HepG2 (cell line): Measurements from ENCODE around the gene GPR55. TPM values are rescaled to one million over a fixed set of nuclear protein-coding genes. Genes with fewer than 3 reads are reported as not detected.

Experiments used
- ATAC-seq: fragments of 200-7000 bp; cut with Tn5 transposase; 3 replicates; pipeline ENCODE4 v1.9.1; 2020; ENCODE audit warnings: mild to moderate bottlenecking, moderate library complexity
- BruUV-seq: library from RNA; stranded (reverse); fragments of 400-500 nt; replicated peaks from 2 replicates; lab custom pipeline; 2021; lab: Mats Ljungman, UMichigan
- CTCF ChIA-PET: fragments of 300-600 bp; formaldehyde crosslinking; extraction: SDS; loops from one replicate; lab custom pipeline; 2021; ENCODE audit warnings: low total read pairs, inconsistent platforms, low intra/inter-chr PET ratio; lab: Yijun Ruan, JAX
- POLR2A ChIA-PET: fragments of 350-600 bp; sonication (Branson Sonifier 250); formaldehyde crosslinking; loops from one replicate; lab custom pipeline; 2020; ENCODE audit warnings: antibody characterized with exemption, inconsistent platforms; lab: Yijun Ruan, JAX
- DNase-seq: peaks from one replicate; pipeline ENCODE4 v3.0.0-alpha.2; 2015; ENCODE audit warnings: low spot score
- FAIRE-seq: peaks from 3 replicates; lab custom pipeline; 2011; peaks lifted over from hg19 to GRCh38; lab: Jason Lieb, UNC
- H2AFZ ChIP-seq: one replicate; pipeline ENCODE4 v1.6.1; 2011; ENCODE audit warnings: low read length, inconsistent platforms
- H3K27ac ChIP-seq: fragments of 300-600 bp; 3 replicates; pipeline ENCODE4 v1.8.0; 2011; ENCODE audit warnings: mixed run types, mild to moderate bottlenecking, mixed read lengths, low read length, inconsistent platforms; ENCODE audit not compliant: insufficient read depth; ENCODE audit errors: extremely low read length
- H3K27me3 ChIP-seq, 2 experiments: fragments of 200-600 bp in 1 of 2; 2 replicates in 1 of 2; 3 replicates in 1 of 2; pipeline versions ENCODE4 v1.6.0 to v1.8.0; 2011; ENCODE audit warnings: low read length in 2 of 2, mild to moderate bottlenecking in 2 of 2, moderate library complexity in 2 of 2, inconsistent platforms in 1 of 2; ENCODE audit not compliant: insufficient read depth in 2 of 2, control insufficient read depth in 1 of 2
- H3K36me3 ChIP-seq, 2 experiments: fragments of 200-600 bp in 1 of 2; replicated peaks in 1 of 2; 2 replicates in 1 of 2; 3 replicates in 1 of 2; pipeline versions ENCODE4 v1.5.1 to v1.8.0; 2011; ENCODE audit warnings: low read length in 2 of 2, inconsistent platforms in 1 of 2; ENCODE audit not compliant: insufficient read depth in 2 of 2, control insufficient read depth in 1 of 2
- H3K4me1 ChIP-seq: 2 replicates; pipeline ENCODE4 v1.5.1; 2012; ENCODE audit warnings: low read length, inconsistent platforms; ENCODE audit not compliant: insufficient read depth
- H3K4me2 ChIP-seq: 2 replicates; pipeline ENCODE4 v1.6.0; 2011; ENCODE audit warnings: low read depth, low read length, inconsistent platforms
- H3K4me3 ChIP-seq, 3 experiments: fragments of 200-600 bp in 1 of 3; sonication (generic), shearing (Covaris generic) in 1 of 3; replicated peaks in 1 of 3; 2 replicates each; pipeline ENCODE4 v1.5.1; 2011 to 2016; ENCODE audit warnings: low read length in 3 of 3, inconsistent platforms in 2 of 3, low read depth in 2 of 3, mild to moderate bottlenecking in 2 of 3, control low read depth in 1 of 3, mixed read lengths in 1 of 3; ENCODE audit not compliant: insufficient read depth in 1 of 3
- H3K79me2 ChIP-seq: one replicate; pipeline ENCODE4 v1.6.1; 2011; ENCODE audit warnings: low read length, inconsistent platforms; ENCODE audit not compliant: insufficient read depth
- H3K9ac ChIP-seq: 2 replicates; pipeline ENCODE4 v1.6.0; 2011; ENCODE audit warnings: mild to moderate bottlenecking, low read depth, low read length, inconsistent platforms; ENCODE audit not compliant: insufficient read depth
- H3K9me3 ChIP-seq: 2 replicates; pipeline ENCODE4 v1.5.1; 2012; ENCODE audit warnings: mild to moderate bottlenecking, low read length
- H4K20me1 ChIP-seq: 2 replicates; pipeline ENCODE4 v1.6.0; 2011; ENCODE audit warnings: inconsistent platforms, mild to moderate bottlenecking, low read length, moderate library complexity; ENCODE audit not compliant: insufficient read depth
- BHLHE40 ChIP-seq: IDR thresholded peaks from 2 replicates; pipeline ENCODE4 v1.6.1; 2011; ENCODE audit warnings: low read length, improper control_type of control experiment
- IKZF1 ChIP-seq: fragments of 450-650 bp; IDR thresholded peaks from 2 replicates; pipeline ENCODE4 v1.7.1; 2016
- SP140L ChIP-seq: sonication (generic); formaldehyde crosslinking; IDR thresholded peaks from 2 replicates; pipeline ENCODE4 v1.4.0; 2020; ENCODE audit warnings: missing genetic modification reagents, borderline replicate concordance
- SP5 ChIP-seq: IDR thresholded peaks from 2 replicates; pipeline ENCODE4 v1.6.1; 2016; ENCODE audit warnings: low read depth, borderline replicate concordance
- SYNCRIP ChIP-seq: fragments of 200-400 bp; formaldehyde crosslinking; IDR thresholded peaks from 2 replicates; pipeline ENCODE4 v1.6.1; 2018; ENCODE audit warnings: mild to moderate bottlenecking, low read depth, low read length; ENCODE audit not compliant: insufficient read depth
- WIZ ChIP-seq: sonication (generic); formaldehyde crosslinking; IDR thresholded peaks from 2 replicates; pipeline ENCODE4 v1.5.1; 2020; ENCODE audit warnings: mild to moderate bottlenecking, missing genetic modification reagents
- ZC3H4 ChIP-seq: sonication (generic); formaldehyde crosslinking; IDR thresholded peaks from 2 replicates; pipeline ENCODE4 v1.4.0; 2020; ENCODE audit warnings: missing genetic modification reagents, borderline replicate concordance
- ZMYM3 ChIP-seq: sonication (generic); formaldehyde crosslinking; IDR thresholded peaks from 2 replicates; pipeline ENCODE4 v1.5.1; 2020; ENCODE audit warnings: mild to moderate bottlenecking, missing genetic modification reagents
- ZNF562 ChIP-seq: sonication (generic); formaldehyde crosslinking; IDR thresholded peaks from 2 replicates; pipeline ENCODE4 v1.8.0; 2022; ENCODE audit warnings: missing genetic modification reagents, borderline replicate concordance
- ZNF629 ChIP-seq: sonication (generic); formaldehyde crosslinking; conservative IDR thresholded peaks from 2 replicates; pipeline ENCODE4 v1.5.0; 2020; ENCODE audit warnings: missing genetic modification reagents
- ZNF687 ChIP-seq: sonication (generic); formaldehyde crosslinking; IDR thresholded peaks from 2 replicates; pipeline ENCODE4 v1.5.1; 2020; ENCODE audit warnings: mild to moderate bottlenecking, missing genetic modification reagents, moderate library complexity
- ZSCAN29 ChIP-seq: sonication (generic); formaldehyde crosslinking; conservative IDR thresholded peaks from 2 replicates; pipeline ENCODE4 v1.4.0; 2020; ENCODE audit warnings: mild to moderate bottlenecking, missing genetic modification reagents
- WGBS: methylation state at CpG from one replicate; pipeline ENCODE4 v1.1.6; 2017; ENCODE audit warnings: low lambda C conversion rate; 5-methylcytosine and 5-hydroxymethylcytosine counted together
- in situ Hi-C: cut with HindIII; loops from 2 replicates; pipeline ENCODE4 v1.10.0; 2017; ENCODE audit warnings: low pct_unique_long_range_greater_than_20kb; ENCODE audit not compliant: extremely low pct_ligation_motif_present
- intact Hi-C: fragments of 100-400 bp; cut with micrococcal nuclease; formaldehyde crosslinking; loops from one replicate; pipeline ENCODE4 v1.10.0; 2022; ENCODE audit not compliant: unreplicated experiment
- polyA plus RNA-seq, 8 experiments: library from polyadenylated mRNA; depleted of rRNA in 3 of 8; stranded (reverse) in 7 of 8; unstranded in 1 of 8; fragments of >200 nt; fragmentation: Illumina TruSeq in 4 of 8; extraction: Trizol in 4 of 8; gene quantifications; 2 replicates each; pipeline versions ENCODE4 v1.2.1 to v1.2.3, GENCODE V29; 2011 to 2016; ENCODE audit warnings: low read depth in 4 of 8, missing spikeins in 1 of 8, mixed read lengths in 1 of 8; ENCODE audit not compliant: insufficient read depth in 1 of 8
- total RNA-seq, 5 experiments: library from RNA; depleted of rRNA; stranded (reverse); fragments of >200 nt; fragmentation: Illumina TruSeq; extraction: Trizol; gene quantifications; 2 replicates each; pipeline ENCODE4 v1.2.3, GENCODE V29; 2016; ENCODE audit warnings: low read depth in 1 of 5
- TF ChIP-seq, protein P1 (sequence below): fragments of 450-650 bp; IDR thresholded peaks from 2 replicates; pipeline ENCODE4 v1.6.1; 2016
- TF ChIP-seq, protein P2 (sequence below): sonication (generic); formaldehyde crosslinking; IDR thresholded peaks from 2 replicates; pipeline ENCODE4 v1.8.1; 2023; ENCODE audit warnings: mild to moderate bottlenecking, missing genetic modification reagents

The GPR55 gene
- total and polyA plus RNA-seq, 2 of the 13 experiments (the other 11 are each of a cell fraction or from before 2014, with no cell fraction given): not detected

DNA sequence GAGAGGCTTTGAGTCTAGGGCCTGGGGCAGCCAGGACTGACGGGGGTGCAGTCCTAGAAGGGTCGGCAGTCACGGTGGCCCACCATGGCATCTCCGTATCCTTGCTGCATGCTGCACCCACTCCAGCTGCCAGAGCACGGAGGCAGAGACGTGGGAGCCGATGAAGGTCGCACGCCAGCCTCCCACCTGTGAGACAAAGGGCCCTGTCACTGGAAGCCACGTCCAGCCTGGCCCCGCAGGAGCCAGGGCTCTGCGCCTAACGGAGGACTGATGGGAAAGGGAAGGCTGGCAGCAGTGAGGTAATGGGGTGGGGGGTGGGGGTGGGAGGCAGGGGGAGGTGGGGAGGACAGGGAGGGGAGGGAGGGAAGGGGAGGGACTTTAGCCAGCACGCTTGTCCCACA lies 38.4 kb downstream of the GPR55 start (continued):
- TF ChIP-seq ZSCAN29 (CRISPR knock-in tag) (no peak), SP5 (no peak), WIZ (CRISPR knock-in tag) (no peak)

GRCh38 chr2:230886206-230886605 lies 38.8 kb downstream of the GPR55 start:
- DNase-seq: no peak
- intact Hi-C loops (no loop called here), in situ Hi-C loops (no loop called here)
- Histone ChIP-seq H4K20me1 (no peaks in the 10 kb centered on the region), H3K79me2 (no peaks in the 10 kb centered on the region), H3K4me2 (peak overlapping the region; percentile 2; the same call in 1 of the 2 replicates), H2AFZ (no peak overlapping the region), H3K4me3 (no peak overlapping the region), H3K27me3 (peaks cover 3 to 25% of the 10 kb centered on the region in 2 experiments; a peak in 4 of 5 replicates), H3K9me3 (no peaks in the 10 kb centered on the region), H3K9ac (no peak overlapping the region), H3K27ac (no peak overlapping the region), H3K4me1 (no peaks in the 10 kb centered on the region), H3K36me3 (no peaks in the 10 kb centered on the region)
- ChIA-PET POLR2A (no interaction called here), CTCF (no interaction called here)
- no TSS peak for BruUV-seq
- FAIRE-seq: no peak
- 0% methylated on average over 4 of the region's 5 CpGs for WGBS
- TF ChIP-seq SP140L (CRISPR knock-in tag) (no peak), SYNCRIP (no peak), BHLHE40 (0 out of 2 replicates have a peak, but pooled peaks have one; percentile 19), ZNF562 (CRISPR knock-in tag) (no peak), ZNF629 (CRISPR knock-in tag) (peak; percentile 86), IKZF1 (no peak), ZNF687 (CRISPR knock-in tag) (peak; percentile 12), ZC3H4 (CRISPR knock-in tag) (no peak), ZMYM3 (CRISPR knock-in tag) (peak; percentile 32; the same call in 1 of the 2 replicates)
- TF ChIP-seq, protein P1, sequence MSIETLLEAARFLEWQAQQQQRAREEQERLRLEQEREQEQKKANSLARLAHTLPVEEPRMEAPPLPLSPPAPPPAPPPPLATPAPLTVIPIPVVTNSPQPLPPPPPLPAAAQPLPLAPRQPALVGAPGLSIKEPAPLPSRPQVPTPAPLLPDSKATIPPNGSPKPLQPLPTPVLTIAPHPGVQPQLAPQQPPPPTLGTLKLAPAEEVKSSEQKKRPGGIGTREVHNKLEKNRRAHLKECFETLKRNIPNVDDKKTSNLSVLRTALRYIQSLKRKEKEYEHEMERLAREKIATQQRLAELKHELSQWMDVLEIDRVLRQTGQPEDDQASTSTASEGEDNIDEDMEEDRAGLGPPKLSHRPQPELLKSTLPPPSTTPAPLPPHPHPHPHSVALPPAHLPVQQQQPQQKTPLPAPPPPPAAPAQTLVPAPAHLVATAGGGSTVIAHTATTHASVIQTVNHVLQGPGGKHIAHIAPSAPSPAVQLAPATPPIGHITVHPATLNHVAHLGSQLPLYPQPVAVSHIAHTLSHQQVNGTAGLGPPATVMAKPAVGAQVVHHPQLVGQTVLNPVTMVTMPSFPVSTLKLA: peak; percentile 68
- TF ChIP-seq, protein P2, sequence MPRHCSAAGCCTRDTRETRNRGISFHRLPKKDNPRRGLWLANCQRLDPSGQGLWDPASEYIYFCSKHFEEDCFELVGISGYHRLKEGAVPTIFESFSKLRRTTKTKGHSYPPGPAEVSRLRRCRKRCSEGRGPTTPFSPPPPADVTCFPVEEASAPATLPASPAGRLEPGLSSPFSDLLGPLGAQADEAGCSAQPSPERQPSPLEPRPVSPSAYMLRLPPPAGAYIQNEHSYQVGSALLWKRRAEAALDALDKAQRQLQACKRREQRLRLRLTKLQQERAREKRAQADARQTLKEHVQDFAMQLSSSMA: peak; percentile 57; the same call in 1 of the 2 replicates
- TF ChIP-seq, all 625 proteins: peak for 6
- no peak; the same call in 2 of the 3 replicates for ATAC-seq
